Fibroblast of skin of back (primary cell): ENCODE data around the gene RAB4B.
"Not testable (repeated sequence)": the region's sequence is repeated elsewhere in the genome, so short reads cannot be mapped to it uniquely, and the experiment has no call there.

Experiments used
- DNase-seq: peaks from one replicate; pipeline ENCODE4 v3.0.0-alpha.2; 2013

Gene RAB4B

GRCh38 chr19:40825460-40826095 lies 47.5 kb downstream of the RAB4B start:
- not testable (repeated sequence) for DNase-seq

GRCh38 chr19:40826312-40826698 lies 48.3 kb downstream of the RAB4B start:
- DNase-seq: not testable (repeated sequence)

GRCh38 chr19:40826699-40827385 lies 48.8 kb downstream of the RAB4B start:
- not testable (repeated sequence) for DNase-seq

- no peak for DNase-seq
Measured at GRCh38 chr19:40827386-40828247, 49.6 kb downstream of the RAB4B start.

GRCh38 chr19:40829205-40829604 lies 51.2 kb downstream of the RAB4B start:
- DNase-seq: no peak

- DNase-seq: not testable (repeated sequence)
Measured at GRCh38 chr19:40830741-40831140, 52.7 kb downstream of the RAB4B start.

GRCh38 chr19:40831502-40832430 lies 53.7 kb downstream of the RAB4B start:
- DNase-seq: peak; percentile 87

- not testable (repeated sequence) for DNase-seq
Measured at GRCh38 chr19:40832431-40832790, 54.4 kb downstream of the RAB4B start.

- not testable (repeated sequence) for DNase-seq
Measured at GRCh38 chr19:40833728-40834533, 55.9 kb downstream of the RAB4B start.

GRCh38 chr19:40836754-40837429 lies 58.8 kb downstream of the RAB4B start:
- no peak for DNase-seq

- peak; percentile 16 for DNase-seq
Measured at GRCh38 chr19:40838477-40838876, 60.4 kb downstream of the RAB4B start.

GRCh38 chr19:40842012-40842411 lies 64.0 kb downstream of the RAB4B start:
- DNase-seq: not testable (repeated sequence)

- not testable (repeated sequence) for DNase-seq
Measured at GRCh38 chr19:40842997-40843652, 65.1 kb downstream of the RAB4B start.

GRCh38 chr19:40843653-40844052 lies 65.6 kb downstream of the RAB4B start:
- DNase-seq: not testable (repeated sequence)
